Right atrium auricular region (tissue), 2 donors: ENCODE data around the gene ABCD2. TPM values are rescaled to one million over a fixed set of nuclear protein-coding genes. Genes with fewer than 3 reads are reported as not detected.
A peak's percentile ranks its signal among the peaks of the same experiment; 100 is the strongest.
"Not testable (repeated sequence)": the region's sequence is repeated elsewhere in the genome, so short reads cannot be mapped to it uniquely, and the experiment has no call there.

Source experiments
- DNase-seq: peaks from one replicate; pipeline ENCODE4 v3.0.0-alpha.2; 2019; ENCODE audit warnings: low spot score
- H3K27ac ChIP-seq, 2 donors: fragments of 200-600 bp; sonication (generic); 1 replicate in 1 of 2; 2 replicates in 1 of 2; pipeline ENCODE4 v1.5.1; 2016 to 2019
- H3K27me3 ChIP-seq, 2 donors: fragments of 200-600 bp; sonication (generic); one replicate each; pipeline versions ENCODE4 v1.5.1 to v1.6.0; 2017 to 2019
- H3K36me3 ChIP-seq: fragments of 200-600 bp; sonication (generic); one replicate; pipeline ENCODE4 v1.5.1; 2016
- H3K4me1 ChIP-seq, 2 donors: fragments of 200-600 bp; sonication (generic); one replicate each; pipeline versions ENCODE4 v1.5.1 to v1.6.0; 2017 to 2019
- H3K4me3 ChIP-seq, 2 donors: fragments of 200-600 bp; sonication (generic); 1 replicate in 1 of 2; 2 replicates in 1 of 2; pipeline ENCODE4 v1.5.1; 2017 to 2019; ENCODE audit warnings: mild to moderate bottlenecking in 1 of 2, moderate library complexity in 1 of 2
- H3K9me3 ChIP-seq, 2 donors: fragments of 200-600 bp; sonication (generic); one replicate each; pipeline ENCODE4 v1.5.1; 2019
- total RNA-seq, 2 donors: library from RNA; depleted of rRNA; stranded (reverse); fragments of >200 nt; gene quantifications; one replicate each; pipeline ENCODE4 v1.1.0, GENCODE V29; 2016
- TF ChIP-seq, protein P1 (sequence below), 2 donors: fragments of 200-600 bp; sonication (generic); IDR thresholded peaks; one replicate each; pipeline ENCODE4 v1.5.1; 2019; ENCODE audit warnings: antibody characterized with exemption in 2 of 2

The ABCD2 gene
- total RNA-seq, 2 donors from 2014 or later: 3.6 to 9.9 TPM

- no peaks in the 10 kb centered on the region for H3K9me3 ChIP-seq
- no peaks in the 10 kb centered on the region for H3K27me3 ChIP-seq
- no peak overlapping the region for H3K4me3 ChIP-seq
- no peak for DNase-seq
- H3K27ac ChIP-seq: no peak overlapping the region
- TF ChIP-seq, protein P1, sequence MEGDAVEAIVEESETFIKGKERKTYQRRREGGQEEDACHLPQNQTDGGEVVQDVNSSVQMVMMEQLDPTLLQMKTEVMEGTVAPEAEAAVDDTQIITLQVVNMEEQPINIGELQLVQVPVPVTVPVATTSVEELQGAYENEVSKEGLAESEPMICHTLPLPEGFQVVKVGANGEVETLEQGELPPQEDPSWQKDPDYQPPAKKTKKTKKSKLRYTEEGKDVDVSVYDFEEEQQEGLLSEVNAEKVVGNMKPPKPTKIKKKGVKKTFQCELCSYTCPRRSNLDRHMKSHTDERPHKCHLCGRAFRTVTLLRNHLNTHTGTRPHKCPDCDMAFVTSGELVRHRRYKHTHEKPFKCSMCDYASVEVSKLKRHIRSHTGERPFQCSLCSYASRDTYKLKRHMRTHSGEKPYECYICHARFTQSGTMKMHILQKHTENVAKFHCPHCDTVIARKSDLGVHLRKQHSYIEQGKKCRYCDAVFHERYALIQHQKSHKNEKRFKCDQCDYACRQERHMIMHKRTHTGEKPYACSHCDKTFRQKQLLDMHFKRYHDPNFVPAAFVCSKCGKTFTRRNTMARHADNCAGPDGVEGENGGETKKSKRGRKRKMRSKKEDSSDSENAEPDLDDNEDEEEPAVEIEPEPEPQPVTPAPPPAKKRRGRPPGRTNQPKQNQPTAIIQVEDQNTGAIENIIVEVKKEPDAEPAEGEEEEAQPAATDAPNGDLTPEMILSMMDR (IDR thresholded peaks at IDR 0.05): no peak
- H3K36me3 ChIP-seq: no peaks in the 10 kb centered on the region
- H3K4me1 ChIP-seq: no peaks in the 10 kb centered on the region
Observed at GRCh38 chr12:39626033-39626814, 6.6 kb upstream of the ABCD2 start.

- H3K36me3 ChIP-seq: no peaks in the 10 kb centered on the region
- H3K9me3 ChIP-seq: no peaks in the 10 kb centered on the region
- H3K27ac ChIP-seq: no peak overlapping the region
- peaks cover 0 to 8% of the 10 kb centered on the region in 2 donors for H3K4me1 ChIP-seq
- no peak overlapping the region for H3K4me3 ChIP-seq
- no peak for DNase-seq
- TF ChIP-seq, protein P1 (IDR thresholded peaks at IDR 0.05): no peak
- H3K27me3 ChIP-seq: no peaks in the 10 kb centered on the region
Observed at GRCh38 chr12:39623919-39624318, 4.3 kb upstream of the ABCD2 start.

- not testable (repeated sequence) for H3K36me3 ChIP-seq, DNase-seq, H3K4me3 ChIP-seq, H3K9me3 ChIP-seq, H3K27ac ChIP-seq, H3K27me3 ChIP-seq
- H3K4me1 ChIP-seq: peaks cover 0 to 12% of the 10 kb centered on the region in 2 donors
Observed at GRCh38 chr12:39623160-39623559, 3.6 kb upstream of the ABCD2 start.

GRCh38 chr12:39622306-39622705 is 2.7 kb upstream of the ABCD2 start:
- TF ChIP-seq, protein P1 (IDR thresholded peaks at IDR 0.05): no peak
- Histone ChIP-seq H3K4me1 (peaks cover 0 to 12% of the 10 kb centered on the region in 2 donors), H3K27ac (no peak overlapping the region), H3K9me3 (no peaks in the 10 kb centered on the region), H3K4me3 (no peak overlapping the region), H3K27me3 (no peaks in the 10 kb centered on the region), H3K36me3 (no peaks in the 10 kb centered on the region)
- no peak for DNase-seq

DNA sequence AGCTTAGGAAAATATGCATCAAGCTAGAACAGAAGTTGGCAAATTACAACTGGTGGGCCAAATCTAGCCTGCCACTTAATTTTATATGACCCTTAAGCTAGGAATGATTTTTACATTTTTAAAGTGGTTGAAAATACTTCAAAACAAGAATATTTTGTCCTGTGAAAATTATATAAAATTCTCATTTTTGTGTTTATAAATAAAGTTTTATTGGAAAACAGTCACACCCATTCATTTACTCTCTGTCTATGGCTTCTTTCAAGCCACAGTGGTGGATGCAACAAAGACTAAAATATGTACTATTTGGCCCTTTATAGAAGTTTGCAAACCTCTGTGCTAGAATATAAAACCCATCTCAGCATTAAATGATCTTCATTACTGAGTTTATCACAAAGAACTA is 2.1 kb upstream of the ABCD2 start:
- no peaks in the 10 kb centered on the region for H3K9me3 ChIP-seq
- H3K36me3 ChIP-seq: no peaks in the 10 kb centered on the region
- peaks cover 0 to 12% of the 10 kb centered on the region in 2 donors for H3K4me1 ChIP-seq
- no peak overlapping the region for H3K27ac ChIP-seq
- no peaks in the 10 kb centered on the region for H3K27me3 ChIP-seq
- no peak for DNase-seq
- TF ChIP-seq, protein P1 (IDR thresholded peaks at IDR 0.05): no peak
- H3K4me3 ChIP-seq: no peak overlapping the region

DNA sequence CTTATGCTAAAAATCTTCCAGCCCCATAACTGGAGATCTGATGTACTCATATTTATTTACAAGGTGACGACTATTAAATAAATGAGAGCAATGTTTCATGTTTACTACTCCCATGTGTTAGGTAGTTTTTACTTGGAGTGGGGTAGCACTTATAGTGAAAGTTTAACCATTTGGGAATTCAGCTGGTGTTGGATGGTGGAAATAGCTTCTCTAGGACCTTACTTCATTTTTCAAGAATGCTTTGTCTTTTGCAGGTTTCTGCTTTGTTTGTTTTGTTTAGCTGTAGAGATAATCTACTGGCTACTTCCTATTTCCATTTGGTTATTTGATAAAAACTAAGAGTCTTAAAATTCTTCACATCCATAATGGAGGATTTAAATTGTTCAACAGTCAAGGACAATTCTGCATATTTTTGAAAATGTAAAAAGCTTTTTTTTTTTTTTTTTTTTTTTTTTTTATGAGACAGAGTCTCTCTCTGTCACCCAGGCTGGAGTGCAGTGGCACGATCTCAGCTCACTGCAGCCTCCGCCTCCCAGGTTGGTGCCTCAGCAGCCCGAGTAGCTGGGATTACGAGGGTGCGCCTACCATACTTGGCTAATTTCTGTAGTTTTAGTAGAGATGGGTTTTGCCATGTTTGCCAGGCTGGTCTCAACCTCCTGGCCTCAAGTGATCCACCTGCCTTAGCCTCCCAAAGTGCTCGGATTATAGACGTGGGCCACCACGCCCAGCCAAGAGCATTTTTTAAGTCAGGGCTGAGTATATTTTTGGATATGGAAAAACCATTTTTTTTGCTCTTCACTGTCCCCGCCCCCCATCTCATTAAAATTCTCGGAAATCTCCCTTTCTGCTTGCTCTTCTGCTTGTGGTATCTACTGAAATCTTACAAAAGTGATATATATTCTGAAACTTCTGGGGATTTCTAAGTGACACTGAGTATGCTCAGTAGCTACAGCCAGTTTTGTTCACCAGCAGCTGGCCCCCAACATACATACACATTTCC is 1.4 kb upstream of the ABCD2 start:
- no peak for DNase-seq
- Histone ChIP-seq H3K4me1 (peaks cover 0 to 12% of the 10 kb centered on the region in 2 donors), H3K4me3 (peak overlapping the region; percentile 51 to 53), H3K36me3 (no peaks in the 10 kb centered on the region), H3K27ac (peak overlapping the region; percentile 79 to 92), H3K9me3 (no peaks in the 10 kb centered on the region), H3K27me3 (no peaks in the 10 kb centered on the region)
- TF ChIP-seq, protein P1 (IDR thresholded peaks at IDR 0.05): no peak
